ENCODE measurements around the gene CAMK2D. TPM values are rescaled to one million over a fixed set of nuclear protein-coding genes. Genes with fewer than 3 reads are reported as not detected.

The CAMK2D gene
- total and polyA plus RNA-seq, 2 experiments from 2014 or later = 4.9 to 14.6 TPM

DNA sequence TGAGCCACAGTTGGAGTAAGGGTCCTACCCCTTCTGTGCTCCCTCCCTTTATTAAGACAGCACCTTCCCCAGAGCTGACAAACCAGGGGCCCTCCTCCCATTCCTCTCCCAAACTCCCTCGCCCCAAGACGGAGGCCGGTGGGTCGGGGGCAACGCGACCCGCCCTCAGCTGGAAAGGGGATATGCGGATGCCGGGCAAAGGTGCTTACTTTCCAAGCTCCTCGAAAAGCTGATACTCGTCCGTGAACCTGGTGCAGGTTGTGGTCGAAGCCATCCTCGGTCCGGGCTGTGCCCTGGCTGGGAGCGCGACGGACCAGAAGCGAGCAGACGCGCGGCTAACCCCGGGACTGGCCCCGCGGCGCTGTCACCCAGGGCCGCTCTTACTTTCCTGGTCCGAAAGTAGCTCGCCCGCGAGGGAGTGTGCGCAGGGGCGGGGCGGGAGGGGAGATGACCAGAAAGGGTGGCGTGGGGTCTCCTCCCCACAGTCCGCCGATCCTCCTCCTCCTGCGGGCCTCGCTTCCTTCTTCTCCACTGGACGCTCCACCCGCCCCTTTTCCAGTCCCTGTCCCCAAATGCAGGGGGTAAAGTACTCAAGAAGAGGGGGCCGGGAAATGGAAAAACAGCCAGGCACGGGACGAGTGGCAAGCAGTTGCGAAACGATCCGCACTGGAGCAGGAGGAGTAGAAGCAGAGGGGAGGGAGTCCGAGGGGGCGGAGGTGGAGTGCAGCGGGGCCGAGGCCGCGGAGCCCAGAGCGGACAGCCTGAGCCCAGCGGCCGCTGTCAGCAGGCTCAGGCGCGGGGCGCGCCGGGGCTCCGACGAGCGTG, 531 bp downstream of the CAMK2D start:
- Mint-ChIP-seq H3K36me3 (ENCODE audit: low read depth) (no peaks in the 10 kb centered on the region), H3K9me3 (no peaks in the 10 kb centered on the region), H3K4me1 (peaks cover 30% of the 10 kb centered on the region), H3K4me3 (peak overlapping the region; percentile 82), H3K27ac (no peak overlapping the region), H3K27me3 (ENCODE audit: insufficient read depth, low read depth, poor library complexity) (peaks cover 13% of the 10 kb centered on the region)
- Histone ChIP-seq H3K4me2 (peak overlapping the region; percentile 94), H3K79me2 (replicated peaks; ENCODE audit: insufficient read depth) (no peaks in the 10 kb centered on the region; the same call in 1 of the 2 replicates), H3K27me3 (ENCODE audit: insufficient read depth) (peaks cover 28% of the 10 kb centered on the region), H3K27ac (ENCODE audit: low read depth) (no peak overlapping the region), H3K36me3 (ENCODE audit: insufficient read depth) (no peaks in the 10 kb centered on the region), H3F3A (replicated peaks; ENCODE audit: low read depth) (no peaks in the 10 kb centered on the region), H3K4me3 (peak overlapping the region; percentile 81), H4K20me1 (replicated peaks; ENCODE audit: insufficient read depth) (no peaks in the 10 kb centered on the region), H3K4me1 (ENCODE audit: insufficient read depth) (peaks cover 41% of the 10 kb centered on the region), H3K9me2 (ENCODE audit: insufficient read depth) (no peaks in the 10 kb centered on the region), H2AFZ (peak overlapping the region; percentile 82)
- DNase-seq (ENCODE audit: low spot score) = peak; percentile 78
- no peak for TF ChIP-seq EZH2phosphoT487 (IDR thresholded peaks at IDR 0.05; ENCODE audit: unreplicated experiment)
- no peak for TF ChIP-seq CREB1 (CRISPR knock-in tag; IDR thresholded peaks at IDR 0.05; ENCODE audit: low read depth)
- TF ChIP-seq EZH2 (IDR thresholded peaks at IDR 0.05; ENCODE audit: low read depth, unreplicated experiment) = no peak
- TF ChIP-seq NANOG (IDR thresholded peaks at IDR 0.05; ENCODE audit: borderline replicate concordance) = no peak
- no peak for TF ChIP-seq ZNF114 (CRISPR knock-in tag; IDR thresholded peaks at IDR 0.05)
- TF ChIP-seq, protein P1, sequence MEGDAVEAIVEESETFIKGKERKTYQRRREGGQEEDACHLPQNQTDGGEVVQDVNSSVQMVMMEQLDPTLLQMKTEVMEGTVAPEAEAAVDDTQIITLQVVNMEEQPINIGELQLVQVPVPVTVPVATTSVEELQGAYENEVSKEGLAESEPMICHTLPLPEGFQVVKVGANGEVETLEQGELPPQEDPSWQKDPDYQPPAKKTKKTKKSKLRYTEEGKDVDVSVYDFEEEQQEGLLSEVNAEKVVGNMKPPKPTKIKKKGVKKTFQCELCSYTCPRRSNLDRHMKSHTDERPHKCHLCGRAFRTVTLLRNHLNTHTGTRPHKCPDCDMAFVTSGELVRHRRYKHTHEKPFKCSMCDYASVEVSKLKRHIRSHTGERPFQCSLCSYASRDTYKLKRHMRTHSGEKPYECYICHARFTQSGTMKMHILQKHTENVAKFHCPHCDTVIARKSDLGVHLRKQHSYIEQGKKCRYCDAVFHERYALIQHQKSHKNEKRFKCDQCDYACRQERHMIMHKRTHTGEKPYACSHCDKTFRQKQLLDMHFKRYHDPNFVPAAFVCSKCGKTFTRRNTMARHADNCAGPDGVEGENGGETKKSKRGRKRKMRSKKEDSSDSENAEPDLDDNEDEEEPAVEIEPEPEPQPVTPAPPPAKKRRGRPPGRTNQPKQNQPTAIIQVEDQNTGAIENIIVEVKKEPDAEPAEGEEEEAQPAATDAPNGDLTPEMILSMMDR (conservative IDR thresholded peaks at IDR 0.05; ENCODE audit: low read depth in 2 of 2) = no peak
- peak; percentile 73 for ATAC-seq

- Mint-ChIP-seq H3K27ac (no peak overlapping the region), H3K4me1 (peaks cover 37% of the 10 kb centered on the region)
- peak; percentile 28 for ATAC-seq
- TF ChIP-seq ZNF114 (CRISPR knock-in tag; IDR thresholded peaks at IDR 0.05) = no peak
- TF ChIP-seq, protein P2, sequence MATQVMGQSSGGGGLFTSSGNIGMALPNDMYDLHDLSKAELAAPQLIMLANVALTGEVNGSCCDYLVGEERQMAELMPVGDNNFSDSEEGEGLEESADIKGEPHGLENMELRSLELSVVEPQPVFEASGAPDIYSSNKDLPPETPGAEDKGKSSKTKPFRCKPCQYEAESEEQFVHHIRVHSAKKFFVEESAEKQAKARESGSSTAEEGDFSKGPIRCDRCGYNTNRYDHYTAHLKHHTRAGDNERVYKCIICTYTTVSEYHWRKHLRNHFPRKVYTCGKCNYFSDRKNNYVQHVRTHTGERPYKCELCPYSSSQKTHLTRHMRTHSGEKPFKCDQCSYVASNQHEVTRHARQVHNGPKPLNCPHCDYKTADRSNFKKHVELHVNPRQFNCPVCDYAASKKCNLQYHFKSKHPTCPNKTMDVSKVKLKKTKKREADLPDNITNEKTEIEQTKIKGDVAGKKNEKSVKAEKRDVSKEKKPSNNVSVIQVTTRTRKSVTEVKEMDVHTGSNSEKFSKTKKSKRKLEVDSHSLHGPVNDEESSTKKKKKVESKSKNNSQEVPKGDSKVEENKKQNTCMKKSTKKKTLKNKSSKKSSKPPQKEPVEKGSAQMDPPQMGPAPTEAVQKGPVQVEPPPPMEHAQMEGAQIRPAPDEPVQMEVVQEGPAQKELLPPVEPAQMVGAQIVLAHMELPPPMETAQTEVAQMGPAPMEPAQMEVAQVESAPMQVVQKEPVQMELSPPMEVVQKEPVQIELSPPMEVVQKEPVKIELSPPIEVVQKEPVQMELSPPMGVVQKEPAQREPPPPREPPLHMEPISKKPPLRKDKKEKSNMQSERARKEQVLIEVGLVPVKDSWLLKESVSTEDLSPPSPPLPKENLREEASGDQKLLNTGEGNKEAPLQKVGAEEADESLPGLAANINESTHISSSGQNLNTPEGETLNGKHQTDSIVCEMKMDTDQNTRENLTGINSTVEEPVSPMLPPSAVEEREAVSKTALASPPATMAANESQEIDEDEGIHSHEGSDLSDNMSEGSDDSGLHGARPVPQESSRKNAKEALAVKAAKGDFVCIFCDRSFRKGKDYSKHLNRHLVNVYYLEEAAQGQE (IDR thresholded peaks at IDR 0.05; ENCODE audit: unreplicated experiment) = no peak
Measured at GRCh38 chr4:113760094-113760794, 1.3 kb downstream of the CAMK2D start.

More at GRCh38 chr4:113760094-113760794, 1.3 kb downstream of the CAMK2D start:
- H3K4me3 ChIP-seq = peak overlapping the region; percentile 81
- no peak overlapping the region for H3K27ac ChIP-seq (ENCODE audit: low read depth)
- H3K4me1 ChIP-seq (ENCODE audit: insufficient read depth) = peaks cover 49% of the 10 kb centered on the region
- H3K9me2 ChIP-seq (ENCODE audit: insufficient read depth) = no peaks in the 10 kb centered on the region
- no peaks in the 10 kb centered on the region; the same call in 1 of the 2 replicates for H3K79me2 ChIP-seq (replicated peaks; ENCODE audit: insufficient read depth)
- H4K20me1 ChIP-seq (replicated peaks; ENCODE audit: insufficient read depth) = no peaks in the 10 kb centered on the region
- peak; percentile 38 for DNase-seq (ENCODE audit: low spot score)
- H3F3A ChIP-seq (replicated peaks; ENCODE audit: low read depth) = no peaks in the 10 kb centered on the region
- no peaks in the 10 kb centered on the region for H3K36me3 ChIP-seq (ENCODE audit: insufficient read depth)
- no peaks in the 10 kb centered on the region for H3K9me3 Mint-ChIP-seq
- H3K4me3 Mint-ChIP-seq = peak overlapping the region; percentile 82
- H3K27me3 ChIP-seq (ENCODE audit: insufficient read depth) = peaks cover 28% of the 10 kb centered on the region
- H3K36me3 Mint-ChIP-seq (ENCODE audit: low read depth) = no peaks in the 10 kb centered on the region
- H2AFZ ChIP-seq = peak overlapping the region; percentile 60
- peak overlapping the region; percentile 94 for H3K4me2 ChIP-seq
- peaks cover 13% of the 10 kb centered on the region for H3K27me3 Mint-ChIP-seq (ENCODE audit: insufficient read depth, low read depth, poor library complexity)
